Measurements from ENCODE around the gene LRRC47. TPM values are rescaled to one million over a fixed set of nuclear protein-coding genes. Genes with fewer than 3 reads are reported as not detected.

LRRC47 gene
- total and polyA plus RNA-seq, 2 of the 8 experiments (the other 6 are each of a cell fraction or from before 2014, with no cell fraction given), result 38.3 to 82.4 TPM

- H3K27ac ChIP-seq (ENCODE audit: low read depth, low read length), result no peak overlapping the region; the same call in 1 of the 2 replicates
- no peak overlapping the region for H3K9ac ChIP-seq (replicated peaks in 1 of 4; ENCODE audit: extremely low read depth in 1 of 4, low read depth in 3 of 4, low read length in 3 of 4)
- peak overlapping the region; percentile 58; the same call in 1 of the 2 replicates for H4K8ac ChIP-seq (ENCODE audit: extremely low read depth, insufficient read depth, low read length)
- H3K27me3 ChIP-seq (replicated peaks in 1 of 4; ENCODE audit: control insufficient read depth in 3 of 4, extremely low read depth in 1 of 4, insufficient read depth in 3 of 4, low read length in 3 of 4), result no peaks in the 10 kb centered on the region
- no peak overlapping the region for H3K4me2 ChIP-seq (ENCODE audit: insufficient read depth in 1 of 2, low read depth in 2 of 2, low read length in 2 of 2)
- H2BK15ac ChIP-seq (ENCODE audit: low read length), result no peak overlapping the region
- H3K56ac ChIP-seq (replicated peaks; ENCODE audit: insufficient read length, low read depth, low read length), result no peak overlapping the region
- H3K36me3 ChIP-seq (ENCODE audit: control insufficient read depth in 2 of 4, insufficient read depth in 4 of 4, low read length in 3 of 4), result peaks cover 14 to 33% (median 29%) of the 10 kb centered on the region in 4 experiments
- 91% methylated on average over 23 of the region's 26 CpGs; no CpG with 5 or more reads in 1 of the 2 experiments for WGBS, 2 experiments (ENCODE audit: extremely low coverage in 1 of 2, insufficient coverage in 1 of 2, insufficient read length in 1 of 2, insufficient replicate concordance in 2 of 2, low coverage in 1 of 2, low lambda C conversion rate in 2 of 2, missing lambda C conversion rate in 1 of 2)
- no peak overlapping the region for H2BK20ac ChIP-seq (ENCODE audit: low read length)
- H3K4me1 ChIP-seq (replicated peaks in 1 of 4; ENCODE audit: control insufficient read depth in 3 of 4, insufficient read depth in 4 of 4, low read length in 3 of 4), result peaks cover 8 to 28% (median 19%) of the 10 kb centered on the region in 4 experiments
- CTCF ChIA-PET (ENCODE audit: partially characterized antibody), result interaction anchor here (0.7 to 5.7 kb wide), 11 partner anchors 9 to 940 kb away, joined by 3 to 40 read pairs (median 4); partner anchors contain the start of gene LRRC47
- H4K91ac ChIP-seq (replicated peaks; ENCODE audit: insufficient read length, low read length), result no peak overlapping the region
- POLR2A ChIA-PET (ENCODE audit: partially characterized antibody), result interaction anchor here (1.1 to 9.8 kb wide), 5 partner anchors 10 to 61 kb away, joined by 3 to 84 read pairs (median 4); no protein-coding TSS in a partner anchor
- H3K18ac ChIP-seq (ENCODE audit: extremely low read depth, low read length), result no peak overlapping the region
- no peak overlapping the region for H3K14ac ChIP-seq (ENCODE audit: insufficient read length)
- no peak overlapping the region for H3K23ac ChIP-seq (ENCODE audit: insufficient read length)
- peaks cover 9 to 58% of the 10 kb centered on the region in 2 experiments for H3K79me2 ChIP-seq (ENCODE audit: control insufficient read depth in 1 of 2, insufficient read depth in 2 of 2, low read length in 2 of 2)
- H2AK5ac ChIP-seq (ENCODE audit: low read depth, low read length), result no peak overlapping the region
- no peak overlapping the region for H4K5ac ChIP-seq (ENCODE audit: insufficient read length, low read depth, low read length)
- no peak overlapping the region for H3K4ac ChIP-seq (replicated peaks; ENCODE audit: insufficient read length, low read depth, low read length)
- peaks cover 11 to 23% of the 10 kb centered on the region in 2 experiments for H4K20me1 ChIP-seq (replicated peaks in 1 of 2; ENCODE audit: control insufficient read depth in 1 of 2, insufficient read depth in 2 of 2, low read length in 2 of 2)
- no peak overlapping the region for H3K4me3 ChIP-seq (ENCODE audit: extremely low read depth in 1 of 4, insufficient read depth in 2 of 4, low read depth in 3 of 4, low read length in 4 of 4)
- no peak overlapping the region for H2BK12ac ChIP-seq (ENCODE audit: low read depth, low read length)
- peaks cover 31% of the 10 kb centered on the region for H3K79me1 ChIP-seq (ENCODE audit: low read depth, low read length)
- DNase-seq (ENCODE audit: low read depth in 1 of 2, low spot score in 2 of 2), result no peak
- no peak overlapping the region for H2BK120ac ChIP-seq (replicated peaks; ENCODE audit: low read depth, low read length)
- H2AFZ ChIP-seq (ENCODE audit: low read length), result no peak overlapping the region
- no peak for FAIRE-seq
- H2BK5ac ChIP-seq (ENCODE audit: low read depth, low read length), result peak overlapping the region; percentile 75; the same call in 1 of the 2 replicates
- no peaks in the 10 kb centered on the region for H3K9me3 ChIP-seq (ENCODE audit: insufficient read depth in 2 of 2, low read depth in 1 of 2, low read length in 1 of 2)
- 0 out of 2 replicates have a peak, but pooled peaks cover 2% of the 10 kb centered on the region for H3K23me2 ChIP-seq (ENCODE audit: low read depth, low read length)
- TF ChIP-seq RAD21 (IDR thresholded peaks at IDR 0.05 in 1 of 2, conservative IDR thresholded peaks at IDR 0.05 in 1 of 2; ENCODE audit: low read depth in 2 of 2, low read length in 2 of 2) (no peak), TAF7 (optimal IDR thresholded peaks at IDR 0.05; ENCODE audit: borderline replicate concordance, low read depth, low read length) (no peak), POLR2A (IDR thresholded peaks at IDR 0.05; ENCODE audit: control extremely low read depth in 1 of 2, low read depth in 2 of 2, low read length in 2 of 2) (no peak), POLR2AphosphoS5 (IDR thresholded peaks at IDR 0.05; ENCODE audit: low read depth, low read length) (no peak), GABPA (IDR thresholded peaks at IDR 0.05; ENCODE audit: borderline replicate concordance, insufficient read depth, low read length) (no peak), RNF2 (IDR thresholded peaks at IDR 0.05; ENCODE audit: borderline replicate concordance, low read depth, low read length, missing control alignments, poor library complexity, severe bottlenecking) (no peak), EP300 (IDR thresholded peaks at IDR 0.05; ENCODE audit: borderline replicate concordance in 1 of 2, low read depth in 2 of 2, low read length in 2 of 2) (no peak), CEBPB (IDR thresholded peaks at IDR 0.05; ENCODE audit: low read depth, low read length) (no peak), TCF12 (IDR thresholded peaks at IDR 0.05; ENCODE audit: low read depth, low read length) (no peak), TAF1 (IDR thresholded peaks at IDR 0.05; ENCODE audit: low read depth, low read length) (no peak), HDAC6 (IDR thresholded peaks at IDR 0.05; ENCODE audit: low read depth, low read length) (no peak)
Observed at GRCh38 chr1:3787745-3788605, 8.3 kb downstream of the LRRC47 start.

All from H1 (cell line).